Activated CD4-positive, alpha-beta T cell treated with anti-CD3 and anti-CD28 coated beads for 36 hours (primary cell): ENCODE measurements around the gene ZRANB1. TPM values are rescaled to one million over a fixed set of nuclear protein-coding genes. Genes with fewer than 3 reads are reported as not detected.
A peak's percentile ranks its signal among the peaks of the same experiment; 100 is the strongest.

ENCODE experiments used
- ATAC-seq: fragments of 200-7000 bp; cut with Tn5 transposase; one replicate; pipeline ENCODE4 v1.10.0; 2021; ENCODE audit warnings: mild to moderate bottlenecking, moderate library complexity
- CTCF ChIA-PET: fragments of 350-600 bp; sonication (Branson Sonifier 250); formaldehyde crosslinking; loops from one replicate; lab custom pipeline; 2021; ENCODE audit warnings: antibody characterized with exemption; lab: Charles Lee
- POLR2A ChIA-PET: fragments of 350-600 bp; sonication (Branson Sonifier 250); formaldehyde crosslinking; loops from one replicate; lab custom pipeline; 2021; ENCODE audit warnings: antibody characterized with exemption, inconsistent platforms; lab: Charles Lee
- DNase-seq: peaks from one replicate; pipeline ENCODE4 v3.0.0-alpha.2; 2020
- H3K27ac Mint-ChIP-seq: one replicate; pipeline ENCODE4 v1.8.0; 2021; ENCODE audit warnings: mixed read lengths
- H3K27me3 Mint-ChIP-seq: one replicate; pipeline ENCODE4 v1.8.0; 2021; ENCODE audit warnings: mixed read lengths
- H3K36me3 Mint-ChIP-seq: one replicate; pipeline ENCODE4 v1.8.0; 2021; ENCODE audit warnings: low read depth, mixed read lengths
- H3K4me1 Mint-ChIP-seq: one replicate; pipeline ENCODE4 v1.8.0; 2021; ENCODE audit warnings: mixed read lengths
- H3K4me3 Mint-ChIP-seq: one replicate; pipeline ENCODE4 v1.8.0; 2021; ENCODE audit warnings: mild to moderate bottlenecking, moderate library complexity, mixed read lengths
- H3K9me3 Mint-ChIP-seq: one replicate; pipeline ENCODE4 v1.8.0; 2021; ENCODE audit warnings: low read depth, mixed read lengths
- intact Hi-C, 2 experiments: fragments of 100-400 bp; cut with DNase I in 1 of 2; cut with micrococcal nuclease in 1 of 2; formaldehyde crosslinking; loops; one replicate each; pipeline versions ENCODE4 v1.14.2 to v1.15.1; 2022 to 2024; cut with DNase I, micrococcal nuclease
- total RNA-seq, 2 experiments: library from RNA; stranded (reverse); gene quantifications; one replicate each; pipeline ENCODE4 v1.2.3, GENCODE V29; 2021

The ZRANB1 gene
- total RNA-seq, 2 experiments from 2014 or later, result 8.4 to 10.4 TPM

DNA sequence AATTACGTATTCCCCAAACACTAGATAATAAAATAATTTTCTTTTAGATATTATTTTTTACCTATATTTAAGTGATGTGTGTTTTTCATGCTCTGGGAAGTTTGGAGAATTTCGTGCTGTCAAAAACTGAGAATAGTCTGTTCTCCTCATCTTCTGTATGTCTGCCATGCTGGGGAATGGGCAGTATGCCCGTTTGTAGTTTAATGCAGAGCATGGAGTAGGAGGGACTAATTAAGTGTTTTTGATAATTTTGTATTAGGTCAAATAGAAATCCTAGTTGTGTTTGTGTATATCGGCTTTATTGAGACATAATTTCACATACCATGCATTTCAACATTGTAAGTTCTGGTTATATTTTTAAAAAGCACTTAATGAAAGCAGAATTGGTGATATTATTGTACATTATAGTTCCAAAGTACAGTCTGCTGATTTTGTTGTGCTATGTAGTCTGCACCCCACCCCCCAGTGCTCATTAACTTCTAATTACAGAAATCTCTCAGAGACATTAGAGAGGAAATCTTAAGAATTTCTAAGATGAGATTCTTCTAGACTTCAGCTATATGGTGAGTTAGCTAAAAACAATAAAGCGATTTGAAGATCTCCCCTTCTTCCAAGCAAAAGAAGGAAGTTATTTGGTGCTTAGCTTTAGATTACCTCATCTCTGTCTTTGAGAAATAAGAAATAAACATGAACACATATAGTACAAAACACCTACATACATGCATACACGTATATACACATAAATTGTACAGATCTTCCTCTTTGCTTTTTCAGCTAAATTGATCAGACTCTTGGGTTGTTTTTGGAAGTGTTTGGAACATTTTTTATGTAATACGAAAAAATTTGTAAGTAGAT lies 22.2 kb downstream of the ZRANB1 start:
- intact Hi-C loops, result no loop called here
- H3K36me3 Mint-ChIP-seq, result peaks cover 17% of the 10 kb centered on the region
- no peaks in the 10 kb centered on the region for H3K27me3 Mint-ChIP-seq
- ATAC-seq (no peak), DNase-seq (no peak)
- H3K27ac Mint-ChIP-seq, result no peak overlapping the region
- no peak overlapping the region for H3K4me3 Mint-ChIP-seq
- H3K9me3 Mint-ChIP-seq, result no peaks in the 10 kb centered on the region
- ChIA-PET POLR2A (no interaction called here), CTCF (interaction anchor here (0.7 to 1.4 kb wide), 2 partner anchors 24 to 500 kb away, joined by 3 read pairs; no protein-coding TSS in a partner anchor)
- peaks cover 30% of the 10 kb centered on the region for H3K4me1 Mint-ChIP-seq

- no peaks in the 10 kb centered on the region for H3K9me3 Mint-ChIP-seq
- ATAC-seq (no peak), DNase-seq (no peak)
- no peak overlapping the region for H3K4me3 Mint-ChIP-seq
- intact Hi-C loops, result no loop called here
- H3K27me3 Mint-ChIP-seq, result no peaks in the 10 kb centered on the region
- POLR2A ChIA-PET, result no interaction called here
- H3K4me1 Mint-ChIP-seq, result peaks cover 21% of the 10 kb centered on the region
- H3K27ac Mint-ChIP-seq, result no peak overlapping the region
- H3K36me3 Mint-ChIP-seq, result peaks cover 18% of the 10 kb centered on the region
- CTCF ChIA-PET, result no interaction called here
Observed at GRCh38 chr10:124966008-124966407, 24.1 kb downstream of the ZRANB1 start.

DNA sequence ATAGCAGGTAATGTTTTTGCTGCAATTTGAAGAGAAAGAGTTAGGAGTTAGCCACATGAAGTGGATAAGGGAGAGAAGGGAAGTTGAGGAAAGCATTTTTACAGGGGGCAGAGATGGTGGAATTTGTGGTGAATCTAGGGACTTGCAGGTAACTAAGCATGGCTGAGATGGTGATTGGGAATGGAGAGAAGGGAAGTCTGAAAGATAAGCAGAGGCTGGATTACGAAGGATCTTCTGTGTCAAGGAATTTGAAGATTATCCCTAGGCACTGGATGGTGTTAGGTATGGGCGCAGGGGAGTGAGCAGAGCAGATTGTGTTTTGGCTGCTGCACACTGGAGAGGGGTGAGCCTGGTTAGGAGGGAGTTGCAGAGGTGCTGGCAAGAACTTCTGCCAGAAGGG lies 25.3 kb downstream of the ZRANB1 start:
- Mint-ChIP-seq H3K9me3 (no peaks in the 10 kb centered on the region), H3K4me1 (peaks cover 18% of the 10 kb centered on the region), H3K27ac (no peak overlapping the region), H3K36me3 (peaks cover 18% of the 10 kb centered on the region), H3K4me3 (no peak overlapping the region), H3K27me3 (no peaks in the 10 kb centered on the region)
- CTCF ChIA-PET, result no interaction called here
- intact Hi-C loops, result no loop called here
- ATAC-seq, result no peak
- POLR2A ChIA-PET, result no interaction called here
- DNase-seq, result no peak

- DNase-seq (no peak), ATAC-seq (no peak)
- H3K4me1 Mint-ChIP-seq, result peaks cover 20% of the 10 kb centered on the region
- ChIA-PET POLR2A (no interaction called here), CTCF (interaction anchor here (1.0 kb wide), 1 partner anchor 13 kb away, joined by 4 read pairs; no protein-coding TSS in a partner anchor)
- H3K4me3 Mint-ChIP-seq, result no peak overlapping the region
- intact Hi-C loops, result loop anchor here in 1 of 2 experiments (10.0 kb wide), 1 partner anchor 436 kb away; no protein-coding TSS in a partner anchor
- no peaks in the 10 kb centered on the region for H3K27me3 Mint-ChIP-seq
- peaks cover 24% of the 10 kb centered on the region for H3K36me3 Mint-ChIP-seq
- peak overlapping the region; percentile 59 for H3K27ac Mint-ChIP-seq
- no peaks in the 10 kb centered on the region for H3K9me3 Mint-ChIP-seq
Observed at GRCh38 chr10:124971276-124971675, 29.4 kb downstream of the ZRANB1 start.

- Mint-ChIP-seq H3K27ac (no peak overlapping the region), H3K4me1 (peaks cover 24% of the 10 kb centered on the region), H3K36me3 (peaks cover 16% of the 10 kb centered on the region), H3K9me3 (no peaks in the 10 kb centered on the region), H3K4me3 (no peak overlapping the region), H3K27me3 (no peaks in the 10 kb centered on the region)
- ATAC-seq (no peak), DNase-seq (no peak)
- ChIA-PET CTCF (no interaction called here), POLR2A (no interaction called here)
- intact Hi-C loops, result loop anchor here in 1 of 2 experiments (10.0 kb wide), 1 partner anchor 438 kb away; no protein-coding TSS in a partner anchor
Observed at GRCh38 chr10:124972637-124973036, 30.7 kb downstream of the ZRANB1 start.

- Mint-ChIP-seq H3K4me1 (peaks cover 20% of the 10 kb centered on the region), H3K27ac (no peak overlapping the region), H3K9me3 (no peaks in the 10 kb centered on the region), H3K36me3 (peaks cover 15% of the 10 kb centered on the region), H3K27me3 (no peaks in the 10 kb centered on the region), H3K4me3 (no peak overlapping the region)
- POLR2A ChIA-PET, result no interaction called here
- CTCF ChIA-PET, result interaction anchor here (0.6 kb wide), 1 partner anchor 20 kb away, joined by 3 read pairs; no protein-coding TSS in a partner anchor
- ATAC-seq (no peak), DNase-seq (no peak)
- intact Hi-C loops, result loop anchor here in 1 of 2 experiments (10.0 kb wide), 1 partner anchor 439 kb away; no protein-coding TSS in a partner anchor
Observed at GRCh38 chr10:124974131-124974530, 32.2 kb downstream of the ZRANB1 start.

- Mint-ChIP-seq H3K4me1 (peaks cover 17% of the 10 kb centered on the region), H3K36me3 (peaks cover 18% of the 10 kb centered on the region), H3K27me3 (no peaks in the 10 kb centered on the region), H3K4me3 (no peak overlapping the region), H3K9me3 (no peaks in the 10 kb centered on the region), H3K27ac (peak overlapping the region; percentile 55)
- POLR2A ChIA-PET, result no interaction called here
- intact Hi-C loops, result loop anchor here in 1 of 2 experiments (10.0 kb wide), 1 partner anchor 441 kb away; no protein-coding TSS in a partner anchor
- DNase-seq (no peak), ATAC-seq (peak; percentile 86)
- CTCF ChIA-PET, result interaction anchor here (0.6 to 1.2 kb wide), 2 partner anchors 16 to 78 kb away, joined by 3 read pairs; no protein-coding TSS in a partner anchor
Observed at GRCh38 chr10:124975977-124976514, 34.1 kb downstream of the ZRANB1 start.

DNA sequence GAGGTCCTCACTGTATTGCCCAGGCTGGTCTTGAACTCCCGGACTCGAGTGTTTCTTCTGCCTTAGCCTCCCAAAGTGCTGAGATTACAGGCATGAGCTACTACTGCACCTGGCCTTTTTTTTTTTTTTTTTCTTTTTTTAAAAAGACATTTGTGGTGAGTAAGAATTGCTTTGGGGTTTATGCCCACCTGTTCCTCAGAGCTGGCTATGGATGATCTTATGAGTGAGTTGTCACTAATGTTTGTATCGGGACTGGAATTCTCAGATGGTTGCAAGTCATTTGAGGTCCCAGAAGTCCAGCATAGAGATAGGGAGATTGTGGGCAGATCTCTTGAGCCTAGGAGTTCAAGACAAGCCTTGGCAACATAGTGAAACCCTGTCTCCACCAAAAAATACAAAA lies 35.2 kb downstream of the ZRANB1 start:
- intact Hi-C loops, result loop anchor here in 1 of 2 experiments (10.0 kb wide), 1 partner anchor 442 kb away; no protein-coding TSS in a partner anchor
- H3K4me1 Mint-ChIP-seq, result peaks cover 12% of the 10 kb centered on the region
- H3K4me3 Mint-ChIP-seq, result no peak overlapping the region
- CTCF ChIA-PET, result no interaction called here
- H3K27me3 Mint-ChIP-seq, result no peaks in the 10 kb centered on the region
- DNase-seq, result no peak
- no peak for ATAC-seq
- H3K9me3 Mint-ChIP-seq, result no peaks in the 10 kb centered on the region
- H3K36me3 Mint-ChIP-seq, result peaks cover 27% of the 10 kb centered on the region
- H3K27ac Mint-ChIP-seq, result no peak overlapping the region
- POLR2A ChIA-PET, result no interaction called here

DNA sequence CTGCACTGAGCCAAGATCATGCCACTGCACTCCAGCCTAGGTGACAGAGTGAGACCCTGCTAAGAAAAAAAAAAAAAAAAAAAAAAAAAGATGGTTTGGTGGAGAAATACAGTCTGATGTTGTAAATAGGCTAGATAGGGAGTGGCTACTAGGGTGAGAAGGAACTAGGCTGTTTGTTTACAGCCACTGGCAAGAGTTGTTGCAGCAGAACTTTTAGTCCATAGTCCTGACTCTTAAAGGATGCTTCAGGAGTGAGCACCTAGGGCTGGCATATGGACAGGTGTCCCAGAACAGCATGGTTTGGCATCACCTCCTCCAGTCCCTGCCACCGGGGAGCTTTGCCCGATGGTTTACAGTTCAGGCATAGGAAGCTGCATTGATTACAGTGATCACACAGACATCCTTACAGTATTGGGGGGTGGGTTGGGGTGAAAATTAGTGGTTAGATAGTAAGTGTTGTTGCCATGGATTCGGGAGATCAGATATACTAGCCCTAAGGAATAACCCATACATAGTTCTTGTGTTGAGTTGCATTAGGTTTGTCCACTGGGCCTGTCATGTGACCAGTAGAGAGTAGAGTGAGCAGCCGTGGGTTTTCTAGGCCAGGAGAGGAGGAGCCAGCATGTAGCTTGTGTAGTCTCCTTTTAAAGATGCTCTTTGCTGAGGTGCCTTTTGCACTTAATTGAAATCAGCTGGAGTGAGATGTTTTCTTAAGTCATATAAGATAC lies 35.9 kb downstream of the ZRANB1 start:
- H3K9me3 Mint-ChIP-seq, result no peaks in the 10 kb centered on the region
- DNase-seq (no peak), ATAC-seq (no peak)
- ChIA-PET CTCF (interaction anchor here (0.7 to 0.9 kb wide), 2 partner anchors 39 to 88 kb away, joined by 3 read pairs; no protein-coding TSS in a partner anchor), POLR2A (no interaction called here)
- H3K36me3 Mint-ChIP-seq, result peaks cover 33% of the 10 kb centered on the region
- H3K27ac Mint-ChIP-seq, result no peak overlapping the region
- peaks cover 12% of the 10 kb centered on the region for H3K4me1 Mint-ChIP-seq
- no peaks in the 10 kb centered on the region for H3K27me3 Mint-ChIP-seq
- intact Hi-C loops, result loop anchor here in 1 of 2 experiments (10.0 kb wide), 1 partner anchor 443 kb away; no protein-coding TSS in a partner anchor
- H3K4me3 Mint-ChIP-seq, result no peak overlapping the region

GRCh38 chr10:124978376-124978725 lies 36.4 kb downstream of the ZRANB1 start:
- intact Hi-C loops, result loop anchor here in 1 of 2 experiments (10.0 kb wide), 1 partner anchor 444 kb away; no protein-coding TSS in a partner anchor
- no peak overlapping the region for H3K4me3 Mint-ChIP-seq
- peaks cover 12% of the 10 kb centered on the region for H3K4me1 Mint-ChIP-seq
- no peaks in the 10 kb centered on the region for H3K9me3 Mint-ChIP-seq
- peaks cover 38% of the 10 kb centered on the region for H3K36me3 Mint-ChIP-seq
- no peaks in the 10 kb centered on the region for H3K27me3 Mint-ChIP-seq
- ChIA-PET POLR2A (no interaction called here), CTCF (interaction anchor here (0.7 to 0.9 kb wide), 2 partner anchors 40 to 88 kb away, joined by 3 read pairs; no protein-coding TSS in a partner anchor)
- H3K27ac Mint-ChIP-seq, result no peak overlapping the region
- ATAC-seq, result no peak
- DNase-seq, result no peak

DNA sequence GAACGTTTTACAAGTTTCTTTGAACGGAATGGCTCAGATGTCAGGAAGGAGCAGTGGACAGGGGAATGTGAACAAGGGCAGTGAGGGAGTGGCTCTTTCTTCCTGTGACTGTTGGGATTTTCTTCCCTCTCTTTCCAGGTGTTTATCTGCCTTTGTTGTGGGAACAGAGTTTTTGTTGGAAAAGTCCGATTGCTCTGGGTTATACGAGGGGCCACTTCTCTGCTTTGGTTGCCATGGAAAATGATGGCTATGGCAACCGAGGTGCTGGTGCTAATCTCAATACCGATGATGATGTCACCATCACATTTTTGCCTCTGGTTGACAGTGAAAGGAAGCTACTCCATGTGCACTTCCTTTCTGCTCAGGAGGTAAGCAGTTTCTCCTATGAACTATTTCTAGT lies 41.4 kb downstream of the ZRANB1 start:
- intact Hi-C loops, result no loop called here
- ATAC-seq, result no peak
- Mint-ChIP-seq H3K4me3 (no peak overlapping the region), H3K27ac (peak overlapping the region; percentile 43), H3K27me3 (no peaks in the 10 kb centered on the region), H3K36me3 (peaks cover 45% of the 10 kb centered on the region), H3K9me3 (no peaks in the 10 kb centered on the region), H3K4me1 (peaks cover 2% of the 10 kb centered on the region)
- ChIA-PET POLR2A (no interaction called here), CTCF (interaction anchor here (0.9 kb wide), 1 partner anchor 9 kb away, joined by 3 read pairs; no protein-coding TSS in a partner anchor)
- DNase-seq, result no peak
